ENCODE data around the gene CATSPER1. TPM values are rescaled to one million over a fixed set of nuclear protein-coding genes. Genes with fewer than 3 reads are reported as not detected.

CATSPER1 gene
- total RNA-seq, 1 experiment from 2014 or later: 0.15 TPM

DNA sequence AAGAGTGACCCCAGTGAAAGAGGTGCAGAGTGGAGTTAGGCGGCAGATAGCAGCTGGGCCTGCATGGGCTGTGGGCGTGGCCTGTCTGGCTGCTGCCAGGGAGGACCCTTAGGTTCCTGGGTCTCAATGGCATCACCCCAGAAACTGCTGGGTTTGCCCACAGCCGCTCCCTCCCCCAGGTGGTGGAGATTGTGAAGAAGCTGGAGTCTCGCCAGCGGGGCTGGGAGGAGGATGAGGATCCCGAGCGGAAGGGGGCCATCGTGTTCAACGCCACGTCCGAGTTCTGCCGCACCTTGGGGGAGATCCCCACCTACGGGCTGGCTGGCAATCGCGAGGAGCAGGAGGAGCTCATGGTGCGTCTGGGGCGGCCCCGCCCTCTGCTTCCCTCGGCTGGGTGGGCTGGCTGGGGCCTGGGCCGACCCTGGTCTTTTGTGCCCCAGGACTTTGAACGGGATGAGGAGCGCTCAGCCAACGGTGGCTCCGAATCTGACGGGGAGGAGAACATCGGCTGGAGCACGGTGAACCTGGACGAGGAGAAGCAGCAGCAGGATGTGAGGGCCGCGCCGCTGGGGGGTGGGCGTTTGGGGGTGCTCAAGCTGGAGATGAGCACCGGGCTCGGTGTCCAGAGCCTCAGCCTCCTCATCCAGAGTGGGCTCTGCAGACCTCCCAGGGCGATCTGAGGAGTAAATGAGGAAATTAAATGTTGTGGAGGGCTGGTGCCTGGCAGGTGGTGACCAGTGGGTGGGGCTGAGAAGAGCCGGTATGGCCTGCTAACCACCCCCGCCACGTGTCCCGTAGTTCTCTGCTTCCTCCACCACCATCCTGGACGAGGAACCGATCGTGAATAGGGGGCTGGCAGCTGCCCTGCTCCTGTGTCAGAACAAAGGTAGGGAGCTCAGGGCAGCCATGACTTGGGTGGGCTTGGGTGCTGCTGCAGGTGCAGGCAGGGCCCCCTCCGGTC, 49.8 kb downstream of the CATSPER1 start:
- Histone ChIP-seq H3K9me3 (ENCODE audit: control insufficient read depth, insufficient read depth, low read depth, low read length) (no peaks in the 10 kb centered on the region), H3K4me1 (ENCODE audit: control insufficient read depth, insufficient read depth, low read length) (no peaks in the 10 kb centered on the region), H3K4me3 (ENCODE audit: low read depth in 2 of 2, low read length in 2 of 2) (no peak overlapping the region), H3K27me3 (ENCODE audit: control insufficient read depth, insufficient read depth, low read length) (no peaks in the 10 kb centered on the region), H3K36me3 (ENCODE audit: control insufficient read depth, insufficient read depth, low read length) (peaks cover 5% of the 10 kb centered on the region), H3K27ac (ENCODE audit: low read length) (no peak overlapping the region)
- in situ Hi-C loops (cut with HindIII; ENCODE audit: low pct_unique_long_range_greater_than_20kb, low sequenced_read_pairs): no loop called here
- no peak for TF ChIP-seq TCF7L2 (IDR thresholded peaks at IDR 0.05; ENCODE audit: low read depth, low read length)
- TF ChIP-seq, protein P1, sequence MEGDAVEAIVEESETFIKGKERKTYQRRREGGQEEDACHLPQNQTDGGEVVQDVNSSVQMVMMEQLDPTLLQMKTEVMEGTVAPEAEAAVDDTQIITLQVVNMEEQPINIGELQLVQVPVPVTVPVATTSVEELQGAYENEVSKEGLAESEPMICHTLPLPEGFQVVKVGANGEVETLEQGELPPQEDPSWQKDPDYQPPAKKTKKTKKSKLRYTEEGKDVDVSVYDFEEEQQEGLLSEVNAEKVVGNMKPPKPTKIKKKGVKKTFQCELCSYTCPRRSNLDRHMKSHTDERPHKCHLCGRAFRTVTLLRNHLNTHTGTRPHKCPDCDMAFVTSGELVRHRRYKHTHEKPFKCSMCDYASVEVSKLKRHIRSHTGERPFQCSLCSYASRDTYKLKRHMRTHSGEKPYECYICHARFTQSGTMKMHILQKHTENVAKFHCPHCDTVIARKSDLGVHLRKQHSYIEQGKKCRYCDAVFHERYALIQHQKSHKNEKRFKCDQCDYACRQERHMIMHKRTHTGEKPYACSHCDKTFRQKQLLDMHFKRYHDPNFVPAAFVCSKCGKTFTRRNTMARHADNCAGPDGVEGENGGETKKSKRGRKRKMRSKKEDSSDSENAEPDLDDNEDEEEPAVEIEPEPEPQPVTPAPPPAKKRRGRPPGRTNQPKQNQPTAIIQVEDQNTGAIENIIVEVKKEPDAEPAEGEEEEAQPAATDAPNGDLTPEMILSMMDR (IDR thresholded peaks at IDR 0.05): no peak
- TF ChIP-seq, protein P2, sequence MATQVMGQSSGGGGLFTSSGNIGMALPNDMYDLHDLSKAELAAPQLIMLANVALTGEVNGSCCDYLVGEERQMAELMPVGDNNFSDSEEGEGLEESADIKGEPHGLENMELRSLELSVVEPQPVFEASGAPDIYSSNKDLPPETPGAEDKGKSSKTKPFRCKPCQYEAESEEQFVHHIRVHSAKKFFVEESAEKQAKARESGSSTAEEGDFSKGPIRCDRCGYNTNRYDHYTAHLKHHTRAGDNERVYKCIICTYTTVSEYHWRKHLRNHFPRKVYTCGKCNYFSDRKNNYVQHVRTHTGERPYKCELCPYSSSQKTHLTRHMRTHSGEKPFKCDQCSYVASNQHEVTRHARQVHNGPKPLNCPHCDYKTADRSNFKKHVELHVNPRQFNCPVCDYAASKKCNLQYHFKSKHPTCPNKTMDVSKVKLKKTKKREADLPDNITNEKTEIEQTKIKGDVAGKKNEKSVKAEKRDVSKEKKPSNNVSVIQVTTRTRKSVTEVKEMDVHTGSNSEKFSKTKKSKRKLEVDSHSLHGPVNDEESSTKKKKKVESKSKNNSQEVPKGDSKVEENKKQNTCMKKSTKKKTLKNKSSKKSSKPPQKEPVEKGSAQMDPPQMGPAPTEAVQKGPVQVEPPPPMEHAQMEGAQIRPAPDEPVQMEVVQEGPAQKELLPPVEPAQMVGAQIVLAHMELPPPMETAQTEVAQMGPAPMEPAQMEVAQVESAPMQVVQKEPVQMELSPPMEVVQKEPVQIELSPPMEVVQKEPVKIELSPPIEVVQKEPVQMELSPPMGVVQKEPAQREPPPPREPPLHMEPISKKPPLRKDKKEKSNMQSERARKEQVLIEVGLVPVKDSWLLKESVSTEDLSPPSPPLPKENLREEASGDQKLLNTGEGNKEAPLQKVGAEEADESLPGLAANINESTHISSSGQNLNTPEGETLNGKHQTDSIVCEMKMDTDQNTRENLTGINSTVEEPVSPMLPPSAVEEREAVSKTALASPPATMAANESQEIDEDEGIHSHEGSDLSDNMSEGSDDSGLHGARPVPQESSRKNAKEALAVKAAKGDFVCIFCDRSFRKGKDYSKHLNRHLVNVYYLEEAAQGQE (IDR thresholded peaks at IDR 0.05; ENCODE audit: insufficient read depth in 1 of 2, low read depth in 2 of 2, low read length in 1 of 2): no peak
- no peak for TF ChIP-seq SIN3A (IDR thresholded peaks at IDR 0.05; ENCODE audit: borderline replicate concordance, insufficient read depth, low read depth, low read length)
- TF ChIP-seq POLR2AphosphoS5 (IDR thresholded peaks at IDR 0.05; ENCODE audit: low read depth, low read length): no peak; the same call in 1 of the 2 replicates
- BruUV-seq (replicated peaks): no TSS peak
- no peak for DNase-seq (ENCODE audit: low read depth, low spot score)
- POLR2A ChIA-PET: interaction anchor here (0.7 to 0.8 kb wide), 2 partner anchors 10 to 76 kb away, joined by 3 to 4 read pairs; partner anchors contain the start of gene FOSL1
- CTCF ChIA-PET: no interaction called here
- ATAC-seq: peak; percentile 22; the same call in 1 of the 2 replicates
- intact Hi-C loops (cut with micrococcal nuclease; ENCODE audit: unreplicated experiment): no loop called here

DNA sequence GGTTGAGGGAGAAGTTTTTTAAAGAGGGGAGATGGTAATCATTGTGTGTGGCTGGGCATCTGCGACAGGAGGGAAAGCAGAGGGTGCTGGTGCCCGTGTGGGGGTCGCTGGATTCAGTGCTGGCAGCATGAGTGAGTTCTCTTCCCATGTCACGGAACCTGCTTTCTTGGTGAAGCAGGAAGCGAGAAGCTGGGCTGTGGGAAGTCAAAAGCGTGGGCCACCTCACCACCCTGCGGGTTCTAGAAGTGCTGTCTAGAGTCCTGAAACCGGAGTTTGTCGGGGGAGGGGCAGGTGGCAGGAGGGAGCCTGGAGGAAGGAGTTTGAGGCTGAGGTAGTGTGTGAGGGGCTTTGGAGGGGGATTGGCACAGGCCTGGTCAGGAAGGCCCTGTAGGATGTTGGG, 50.5 kb downstream of the CATSPER1 start:
- peaks cover 5% of the 10 kb centered on the region for H3K36me3 ChIP-seq (ENCODE audit: control insufficient read depth, insufficient read depth, low read length)
- in situ Hi-C loops (cut with HindIII; ENCODE audit: low pct_unique_long_range_greater_than_20kb, low sequenced_read_pairs): no loop called here
- ATAC-seq (no peak), DNase-seq (ENCODE audit: low read depth, low spot score) (no peak)
- ChIA-PET CTCF (no interaction called here), POLR2A (interaction anchor here (0.7 kb wide), 1 partner anchor 9 kb away, joined by 3 read pairs; no protein-coding TSS in a partner anchor)
- H3K4me1 ChIP-seq (ENCODE audit: control insufficient read depth, insufficient read depth, low read length): no peaks in the 10 kb centered on the region
- TF ChIP-seq, protein P1 (IDR thresholded peaks at IDR 0.05): no peak
- TF ChIP-seq, protein P2 (IDR thresholded peaks at IDR 0.05; ENCODE audit: insufficient read depth in 1 of 2, low read depth in 2 of 2, low read length in 1 of 2): no peak
- TF ChIP-seq POLR2AphosphoS5 (IDR thresholded peaks at IDR 0.05; ENCODE audit: low read depth, low read length): no peak
- no peak for TF ChIP-seq TCF7L2 (IDR thresholded peaks at IDR 0.05; ENCODE audit: low read depth, low read length)
- intact Hi-C loops (cut with micrococcal nuclease; ENCODE audit: unreplicated experiment): no loop called here
- H3K4me3 ChIP-seq (ENCODE audit: low read depth in 2 of 2, low read length in 2 of 2): no peak overlapping the region
- BruUV-seq (replicated peaks): no TSS peak
- no peaks in the 10 kb centered on the region for H3K9me3 ChIP-seq (ENCODE audit: control insufficient read depth, insufficient read depth, low read depth, low read length)
- no peak overlapping the region for H3K27ac ChIP-seq (ENCODE audit: low read length)
- H3K27me3 ChIP-seq (ENCODE audit: control insufficient read depth, insufficient read depth, low read length): no peaks in the 10 kb centered on the region

Measured in Panc1 (cell line).